HUES48 (cell line): ENCODE data around the gene SIDT2.
"Not testable (repeated sequence)": the region's sequence is repeated elsewhere in the genome, so short reads cannot be mapped to it uniquely, and the experiment has no call there.

Experiments used
- H3K27ac ChIP-seq: one replicate; pipeline ENCODE4 v1.7.0; 2013; ENCODE audit warnings: low read depth, low read length, inconsistent platforms
- H3K27me3 ChIP-seq: 2 replicates; pipeline ENCODE4 v1.6.1; 2013; ENCODE audit warnings: mild to moderate bottlenecking, low read length; ENCODE audit not compliant: control insufficient read depth, insufficient read depth
- H3K36me3 ChIP-seq: 2 replicates; pipeline ENCODE4 v1.6.1; 2013; ENCODE audit warnings: low read length; ENCODE audit not compliant: control insufficient read depth, insufficient read depth
- H3K4me1 ChIP-seq: 2 replicates; pipeline ENCODE4 v1.6.1; 2013; ENCODE audit warnings: mild to moderate bottlenecking, low read length; ENCODE audit not compliant: control insufficient read depth, insufficient read depth
- H3K4me3 ChIP-seq: 2 replicates; pipeline ENCODE4 v1.5.1; 2013; ENCODE audit warnings: mild to moderate bottlenecking, low read depth, low read length
- H3K9ac ChIP-seq: 2 replicates; pipeline ENCODE4 v1.6.1; 2013; ENCODE audit warnings: mild to moderate bottlenecking, low read depth, low read length, moderate library complexity
- H3K9me3 ChIP-seq: 2 replicates; pipeline ENCODE4 v1.6.1; 2013; ENCODE audit warnings: low read length; ENCODE audit not compliant: control insufficient read depth, insufficient read depth

Gene SIDT2

DNA sequence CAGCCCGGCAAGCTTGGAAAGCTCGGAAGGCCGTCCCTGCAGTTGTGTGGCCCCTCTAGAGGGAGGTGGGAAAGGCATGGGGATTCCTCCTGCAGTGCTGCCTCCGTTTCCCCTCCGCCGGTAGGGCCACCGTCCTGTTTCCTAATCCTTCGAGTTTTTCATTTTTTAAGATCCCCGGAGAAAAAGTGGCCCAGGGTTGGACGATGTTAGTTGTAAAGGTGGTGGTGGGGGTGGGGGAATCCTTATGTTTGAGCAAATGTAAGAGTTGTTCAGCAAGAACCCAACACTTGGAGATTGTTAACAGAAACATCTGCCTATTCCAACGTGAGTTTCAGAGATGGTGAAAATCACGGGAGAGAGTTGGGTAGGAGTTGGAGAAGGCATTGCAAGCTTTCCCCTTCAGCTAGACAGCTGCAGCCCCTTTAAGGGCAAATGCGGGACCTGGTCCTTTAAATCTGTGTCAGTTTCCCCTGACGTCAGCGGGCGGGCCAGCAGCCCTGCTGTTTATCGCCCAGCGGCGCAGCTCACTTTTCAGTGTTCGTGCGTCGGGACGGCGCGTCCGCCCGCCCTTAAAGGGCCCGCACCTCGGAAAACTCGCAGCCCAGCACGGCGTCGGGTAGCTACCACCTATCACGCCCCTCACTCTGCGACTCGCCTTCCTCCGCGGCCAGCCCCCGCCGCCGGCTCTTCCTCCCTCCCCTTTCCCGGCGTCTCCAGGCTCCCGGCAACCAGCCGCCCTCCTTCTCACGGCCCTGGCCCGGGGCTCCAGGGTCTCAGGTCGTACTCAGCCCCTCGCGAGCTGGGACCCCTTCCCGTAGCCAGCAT is at the start of gene SIDT2:
SIDT2 (plus strand) TSS at position 534 of the 825 bp plus-strand sequence. CDS start 521 bp downstream, outside the sequence.
- peaks cover 9% of the 10 kb centered on the region; the same call in 1 of the 2 replicates for H3K27me3 ChIP-seq
- peak within 1 kb of the TSS; percentile 85 for H3K27ac ChIP-seq
- peak within 1 kb of the TSS; percentile 90 for H3K4me3 ChIP-seq
- no peaks in the 10 kb centered on the region for H3K9me3 ChIP-seq
- H3K36me3 ChIP-seq = peaks cover 12% of the 10 kb centered on the region
- peak within 1 kb of the TSS; percentile 73; the same call in 1 of the 2 replicates for H3K9ac ChIP-seq
- H3K4me1 ChIP-seq = peaks cover 19% of the 10 kb centered on the region

DNA sequence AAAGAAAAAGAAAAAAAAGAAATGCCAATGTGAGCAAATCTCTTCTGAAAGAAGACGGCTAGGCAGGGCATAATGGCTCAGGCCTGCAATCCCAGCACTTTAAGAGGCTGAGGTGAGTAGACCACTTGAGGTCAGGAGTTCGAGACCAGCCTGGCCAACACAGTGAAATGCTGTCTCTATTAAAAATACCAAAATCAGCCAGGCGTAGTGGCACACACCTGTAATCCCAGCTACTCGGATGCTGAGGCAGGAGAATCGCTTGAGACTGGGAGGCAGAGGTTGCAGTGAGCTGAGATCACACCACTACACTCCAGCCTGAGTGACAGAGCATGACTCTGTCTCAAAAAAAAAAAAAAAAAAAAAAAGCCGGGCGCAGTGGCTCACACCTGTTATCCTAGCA is 48.1 kb upstream of the SIDT2 start:
- not testable (repeated sequence) for H3K4me1 ChIP-seq, H3K9ac ChIP-seq, H3K27me3 ChIP-seq, H3K36me3 ChIP-seq, H3K9me3 ChIP-seq, H3K4me3 ChIP-seq, H3K27ac ChIP-seq

DNA sequence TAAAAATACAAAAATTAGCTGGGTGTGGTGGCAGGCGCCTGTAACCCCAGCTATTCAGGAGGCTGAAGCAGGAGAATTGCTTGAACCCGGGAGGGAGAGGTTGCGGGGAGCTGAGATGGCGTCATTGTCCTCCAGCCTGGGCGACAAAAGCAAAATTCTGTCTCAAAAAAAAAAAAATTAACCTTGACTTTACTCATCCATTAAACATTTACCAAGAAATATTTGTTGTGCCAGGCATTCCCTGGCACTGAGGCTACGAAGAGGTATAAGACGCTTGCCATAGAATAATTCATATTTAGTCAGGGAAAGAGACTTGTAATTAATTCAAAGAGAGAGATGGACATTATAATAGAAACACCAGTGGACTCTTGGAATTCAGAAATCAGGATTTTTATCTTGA is 47.7 kb upstream of the SIDT2 start:
- no peaks in the 10 kb centered on the region for H3K36me3 ChIP-seq

DNA sequence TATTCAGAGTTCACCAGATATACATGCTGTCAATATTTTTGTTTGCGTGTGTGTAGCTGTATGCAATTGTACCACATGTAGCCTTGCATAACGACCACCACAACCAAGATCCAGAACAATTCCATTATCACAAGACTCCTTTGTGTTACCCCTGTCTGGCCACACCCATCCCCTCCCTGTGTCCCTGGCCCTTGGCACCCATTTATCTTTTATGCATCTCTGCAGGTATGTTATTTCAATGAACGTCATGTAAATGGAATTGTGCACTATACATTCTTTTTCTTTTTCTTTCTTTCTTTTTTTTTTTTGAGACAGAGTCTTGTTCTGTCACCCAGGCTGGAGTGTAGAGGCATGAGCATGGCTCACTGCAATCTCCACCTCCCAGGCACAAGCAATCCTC is 44.1 kb upstream of the SIDT2 start:
- Histone ChIP-seq H3K27ac (no peak overlapping the region), H3K36me3 (no peaks in the 10 kb centered on the region), H3K4me1 (no peaks in the 10 kb centered on the region), H3K4me3 (no peak overlapping the region), H3K9me3 (no peaks in the 10 kb centered on the region), H3K9ac (no peak overlapping the region), H3K27me3 (no peaks in the 10 kb centered on the region)

More for the DNA sequence above, 47.7 kb upstream of the SIDT2 start:
- Histone ChIP-seq H3K4me3 (no peak overlapping the region), H3K27ac (no peak overlapping the region), H3K9me3 (no peaks in the 10 kb centered on the region), H3K4me1 (no peaks in the 10 kb centered on the region), H3K27me3 (no peaks in the 10 kb centered on the region), H3K9ac (no peak overlapping the region)

DNA sequence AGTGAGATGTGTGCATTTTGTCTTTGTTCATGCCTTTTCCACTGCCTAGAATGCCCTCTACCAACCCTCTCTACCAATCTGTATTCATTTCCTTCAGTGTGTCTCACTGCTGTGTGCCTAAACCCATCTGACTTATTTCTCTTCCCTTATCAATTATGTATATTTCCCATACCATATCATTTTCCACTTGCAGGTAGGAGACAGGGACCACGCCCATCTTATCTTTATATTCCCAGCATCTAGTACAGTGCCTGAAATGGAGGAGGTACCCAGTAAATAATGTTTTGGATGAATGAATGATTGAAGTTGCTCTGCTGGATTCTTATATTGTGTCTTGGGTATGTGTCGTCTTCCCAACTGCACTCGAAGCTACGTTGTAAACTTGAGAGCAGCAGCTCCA is 43.6 kb upstream of the SIDT2 start:
- not testable (repeated sequence) for H3K9me3 ChIP-seq, H3K27ac ChIP-seq, H3K36me3 ChIP-seq, H3K4me1 ChIP-seq, H3K4me3 ChIP-seq, H3K27me3 ChIP-seq, H3K9ac ChIP-seq

DNA sequence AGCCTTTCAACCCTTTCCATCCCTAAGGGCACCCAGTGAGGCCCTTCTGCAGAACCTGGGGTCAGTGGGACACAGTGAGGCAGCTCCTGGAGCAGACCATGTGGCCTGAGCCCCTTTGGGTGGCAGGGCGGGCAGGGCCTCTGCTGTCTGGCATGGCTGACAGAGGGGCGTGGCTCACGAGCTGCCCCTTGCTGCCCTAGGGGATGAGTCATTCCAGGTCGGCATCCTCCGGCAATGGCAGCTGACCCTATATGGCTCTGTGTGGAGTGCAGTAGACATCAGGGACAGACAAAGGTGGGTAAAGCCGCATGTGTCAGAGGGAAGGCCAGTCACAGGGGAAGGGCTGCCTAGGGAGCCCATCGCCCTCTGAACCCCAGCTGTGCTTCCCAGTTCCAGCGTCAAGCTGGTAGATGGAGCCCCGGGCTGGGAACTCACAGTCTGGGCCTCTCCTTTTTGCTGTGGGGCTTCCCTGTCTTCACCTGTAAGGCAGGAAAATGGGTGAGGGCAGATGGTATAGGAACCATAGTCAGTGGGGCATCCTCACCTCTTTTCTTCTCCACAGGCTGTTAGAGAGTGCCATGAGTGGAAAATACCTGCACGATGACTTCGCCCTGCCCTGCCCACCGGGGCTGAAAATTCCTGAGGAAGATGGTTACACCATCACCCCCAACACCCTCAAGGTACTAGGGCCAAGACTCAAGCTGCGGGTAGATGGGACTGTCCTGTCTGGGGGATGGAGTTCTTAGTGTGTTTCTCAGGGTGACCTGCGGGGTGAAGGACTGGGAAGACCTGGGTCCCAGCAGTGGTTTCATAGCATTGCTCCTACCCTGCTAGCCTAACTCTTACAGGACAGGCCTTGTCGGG is 41.1 kb upstream of the SIDT2 start:
- H3K4me3 ChIP-seq, H3K36me3 ChIP-seq, H3K27ac ChIP-seq, H3K4me1 ChIP-seq, H3K9me3 ChIP-seq, H3K9ac ChIP-seq, H3K27me3 ChIP-seq: not testable (repeated sequence)

DNA sequence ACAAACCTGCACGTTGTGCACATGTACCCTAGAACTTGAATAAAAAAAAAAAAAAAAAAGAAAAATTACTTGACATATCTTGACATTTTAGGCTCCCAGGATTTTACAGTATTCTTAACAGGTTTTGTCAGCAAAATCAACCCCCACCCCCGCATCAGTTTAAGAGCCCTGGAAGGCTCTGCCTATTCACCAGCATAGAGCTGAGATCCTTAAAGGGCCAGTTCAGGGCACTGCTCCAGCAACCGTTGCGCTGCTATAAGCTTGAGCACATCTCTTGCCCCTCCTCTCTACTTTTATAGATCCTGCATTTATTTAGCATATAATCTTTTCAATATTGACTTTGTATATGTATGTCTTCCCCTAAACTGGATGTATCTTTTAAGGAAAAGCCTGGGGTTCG is 35.2 kb upstream of the SIDT2 start:
- H3K36me3 ChIP-seq = peaks cover 24% of the 10 kb centered on the region

DNA sequence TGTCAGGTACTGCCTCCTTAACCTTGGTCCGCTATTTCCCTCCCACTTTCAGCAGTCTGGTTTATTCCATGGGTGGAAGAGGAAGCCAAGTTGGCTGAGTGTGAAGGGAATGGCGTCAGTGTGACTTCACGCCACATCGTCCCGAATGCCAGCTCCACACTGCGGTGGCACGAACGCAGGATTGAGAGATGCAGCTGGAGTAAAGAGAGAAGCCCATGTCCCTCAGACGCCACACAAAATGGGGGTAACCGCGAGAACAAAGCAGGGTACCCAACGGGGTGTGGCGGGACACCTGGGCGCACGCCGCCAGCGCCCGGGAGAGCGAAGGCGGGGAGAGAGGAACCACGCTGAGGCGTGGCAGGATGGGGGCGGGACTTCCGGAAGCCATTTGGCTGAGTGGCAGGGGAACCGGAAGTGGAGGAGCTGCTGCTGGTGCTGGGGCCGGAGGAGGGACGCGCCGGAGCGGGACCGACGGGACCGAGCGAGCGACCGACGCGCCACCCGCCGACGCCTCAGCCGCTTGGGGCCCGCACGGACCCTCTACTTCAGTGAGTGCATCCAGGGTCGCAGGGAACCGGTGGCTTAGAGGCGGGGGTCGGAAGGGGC is 34.6 kb upstream of the SIDT2 start, which contains the start of gene PAFAH1B2:
PAFAH1B2 (plus strand) TSS at position 417 of the 606 bp plus-strand sequence. CDS start 8,161 bp downstream, outside the sequence.
- Histone ChIP-seq H3K4me1 (peaks cover 10% of the 10 kb centered on the region), H3K4me3 (peak within 1 kb of the TSS; percentile 85), H3K36me3 (peaks cover 27% of the 10 kb centered on the region), H3K9me3 (no peaks in the 10 kb centered on the region), H3K9ac (peak within 1 kb of the TSS; percentile 77), H3K27ac (peak within 1 kb of the TSS; percentile 95), H3K27me3 (no peaks in the 10 kb centered on the region)

More for the DNA sequence above, 35.2 kb upstream of the SIDT2 start:
- H3K9me3 ChIP-seq = no peaks in the 10 kb centered on the region
- peak overlapping the region; percentile 77 for H3K9ac ChIP-seq
- H3K27me3 ChIP-seq = no peaks in the 10 kb centered on the region
- H3K27ac ChIP-seq = peak overlapping the region; percentile 95
- H3K4me1 ChIP-seq = peaks cover 10% of the 10 kb centered on the region
- H3K4me3 ChIP-seq = peak overlapping the region; percentile 85

DNA sequence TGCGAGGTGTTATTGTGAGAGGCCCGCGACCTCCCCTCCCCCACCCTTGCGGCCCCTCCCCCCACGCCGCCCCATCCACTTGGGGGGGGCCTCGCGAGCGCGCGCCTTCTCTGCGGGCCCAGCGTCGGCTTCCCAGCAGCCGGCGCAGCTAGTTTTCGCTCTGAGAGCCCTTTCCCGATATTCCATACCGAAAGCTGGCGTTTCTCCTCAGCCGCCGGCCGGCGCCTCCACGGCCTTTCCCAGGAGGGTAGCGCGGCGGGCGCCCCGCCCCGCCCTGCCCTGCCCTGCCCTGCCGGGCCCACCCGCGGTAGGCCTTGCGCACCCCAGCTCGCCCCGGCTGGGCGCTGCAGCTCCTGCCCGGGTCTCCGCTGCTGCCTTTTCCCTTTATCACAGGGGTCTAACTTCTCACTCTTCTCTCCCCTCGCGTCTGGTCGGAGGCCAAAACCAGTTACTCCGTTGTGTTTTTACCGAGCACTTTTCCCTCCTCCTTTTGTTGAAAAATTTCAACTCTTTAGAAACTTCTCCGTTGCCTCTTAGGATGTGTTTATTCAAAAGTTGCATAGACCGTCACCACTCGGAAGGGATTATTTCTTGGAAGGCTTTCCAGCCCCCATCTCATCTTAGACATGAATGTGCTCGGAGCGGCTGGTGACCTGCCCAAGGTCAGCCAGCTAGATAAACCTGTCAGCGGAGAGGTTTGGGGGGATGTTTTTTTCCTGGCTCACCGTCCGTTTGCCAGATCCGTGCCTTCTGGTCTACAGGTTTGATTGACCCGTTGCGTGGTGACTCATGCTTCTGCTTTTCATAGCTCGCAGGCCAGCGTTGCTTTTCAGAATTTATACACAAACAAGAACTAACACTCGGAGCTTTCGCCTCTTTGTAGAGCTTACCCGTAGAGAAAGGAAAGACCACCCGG is 33.8 kb upstream of the SIDT2 start:
- Histone ChIP-seq H3K9me3 (no peaks in the 10 kb centered on the region), H3K9ac (peak overlapping the region; percentile 77), H3K36me3 (peaks cover 29% of the 10 kb centered on the region), H3K4me1 (peaks cover 10% of the 10 kb centered on the region), H3K27me3 (no peaks in the 10 kb centered on the region), H3K27ac (peak overlapping the region; percentile 95), H3K4me3 (peak overlapping the region; percentile 85)

DNA sequence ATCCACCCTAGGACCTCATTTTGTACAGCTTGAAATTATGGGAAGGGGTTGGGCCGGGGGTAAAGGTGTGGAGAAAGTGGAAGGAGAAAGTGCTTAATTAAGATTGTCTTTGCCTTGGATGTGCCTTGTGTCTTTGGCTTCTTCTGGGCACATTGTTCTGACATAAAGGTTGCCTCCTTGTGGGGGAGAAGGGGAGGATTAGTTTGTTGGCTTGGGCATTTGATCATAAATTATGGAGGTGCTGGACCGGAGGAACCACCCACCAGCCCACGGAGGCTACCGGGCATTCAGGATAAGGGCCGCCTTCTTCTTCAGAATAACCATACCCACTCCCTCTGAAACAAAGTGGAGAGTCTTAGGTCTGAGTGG is 33.2 kb upstream of the SIDT2 start:
- H3K4me1 ChIP-seq = peaks cover 10% of the 10 kb centered on the region
- H3K4me3 ChIP-seq = peak overlapping the region; percentile 85
- no peaks in the 10 kb centered on the region for H3K27me3 ChIP-seq
- no peaks in the 10 kb centered on the region for H3K9me3 ChIP-seq
- H3K27ac ChIP-seq = peak overlapping the region; percentile 95
- peak overlapping the region; percentile 77 for H3K9ac ChIP-seq
- H3K36me3 ChIP-seq = peaks cover 36% of the 10 kb centered on the region
